Breast epithelium (tissue), 4 donors: Measurements from ENCODE around the gene XYLT1. TPM values are rescaled to one million over a fixed set of nuclear protein-coding genes. Genes with fewer than 3 reads are reported as not detected.
A peak's percentile ranks its signal among the peaks of the same experiment; 100 is the strongest.

Experiments
- DNase-seq, 2 donors: peaks; one replicate each; pipeline ENCODE4 v3.0.0-alpha.2; 2019; ENCODE audit warnings: low spot score in 2 of 2
- H3K27ac ChIP-seq, 2 donors: fragments of 200-600 bp; sonication (generic) in 1 of 2; one replicate each; pipeline ENCODE4 v1.5.1; 2016 to 2019; ENCODE audit warnings: mild to moderate bottlenecking in 1 of 2
- H3K27me3 ChIP-seq, 2 donors: fragments of 200-600 bp; sonication (generic) in 1 of 2; one replicate each; pipeline versions ENCODE4 v1.5.1 to v1.6.0; 2017 to 2019; ENCODE audit warnings: control low read depth in 1 of 2, mild to moderate bottlenecking in 1 of 2
- H3K36me3 ChIP-seq: fragments of 200-600 bp; one replicate; pipeline ENCODE4 v1.5.1; 2019
- H3K4me1 ChIP-seq, 2 donors: fragments of 200-600 bp; sonication (generic); one replicate each; pipeline ENCODE4 v1.5.1; 2016 to 2019; ENCODE audit warnings: control low read depth in 1 of 2
- H3K4me3 ChIP-seq, 3 donors: fragments of 200-600 bp; sonication (generic); 1 replicate in 2 of 3; 2 replicates in 1 of 3; pipeline ENCODE4 v1.5.1; 2016 to 2019; ENCODE audit warnings: mild to moderate bottlenecking in 3 of 3, moderate library complexity in 2 of 3
- H3K9me3 ChIP-seq, 2 donors: fragments of 200-600 bp; sonication (generic) in 1 of 2; one replicate each; pipeline ENCODE4 v1.5.1; 2016 to 2019; ENCODE audit warnings: control low read depth in 1 of 2
- POLR2A ChIP-seq: fragments of 450-650 bp; IDR thresholded peaks from one replicate; pipeline ENCODE4 v1.6.1; 2016; ENCODE audit warnings: antibody characterized with exemption, mild to moderate bottlenecking, moderate library complexity
- POLR2AphosphoS5 ChIP-seq, 3 donors: sonication (generic); formaldehyde crosslinking; IDR thresholded peaks; one replicate each; pipeline ENCODE4 v1.6.1; 2017; ENCODE audit warnings: antibody characterized with exemption in 3 of 3
- intact Hi-C: fragments of 100-400 bp; cut with DNase I; formaldehyde crosslinking; loops from one replicate; pipeline ENCODE4 v1.15.1; 2023; ENCODE audit warnings: low total_unique reads
- total RNA-seq, 3 donors: library from RNA; depleted of rRNA; stranded (reverse); fragments of >200 nt; gene quantifications; one replicate each; pipeline ENCODE4 v1.1.0, GENCODE V29; 2016
- TF ChIP-seq, protein P1 (sequence below), 3 donors: fragments of 450-650 bp; IDR thresholded peaks; one replicate each; pipeline ENCODE4 v1.5.1; 2016 to 2017; ENCODE audit warnings: antibody characterized with exemption in 3 of 3, mild to moderate bottlenecking in 3 of 3, moderate library complexity in 3 of 3

Gene XYLT1
- total RNA-seq, 3 donors from 2014 or later, result 11.9 to 32.8 (median 13.8) TPM

- Histone ChIP-seq H3K4me1 (no peaks in the 10 kb centered on the region), H3K4me3 (no peak overlapping the region), H3K36me3 (no peaks in the 10 kb centered on the region), H3K27ac (no peak overlapping the region), H3K27me3 (no peaks in the 10 kb centered on the region), H3K9me3 (no peaks in the 10 kb centered on the region)
- DNase-seq, result no peak
- intact Hi-C loops, result no loop called here
- TF ChIP-seq POLR2A (no peak), POLR2AphosphoS5 (IDR thresholded peaks at IDR 0.05) (no peak)
- TF ChIP-seq, protein P1, sequence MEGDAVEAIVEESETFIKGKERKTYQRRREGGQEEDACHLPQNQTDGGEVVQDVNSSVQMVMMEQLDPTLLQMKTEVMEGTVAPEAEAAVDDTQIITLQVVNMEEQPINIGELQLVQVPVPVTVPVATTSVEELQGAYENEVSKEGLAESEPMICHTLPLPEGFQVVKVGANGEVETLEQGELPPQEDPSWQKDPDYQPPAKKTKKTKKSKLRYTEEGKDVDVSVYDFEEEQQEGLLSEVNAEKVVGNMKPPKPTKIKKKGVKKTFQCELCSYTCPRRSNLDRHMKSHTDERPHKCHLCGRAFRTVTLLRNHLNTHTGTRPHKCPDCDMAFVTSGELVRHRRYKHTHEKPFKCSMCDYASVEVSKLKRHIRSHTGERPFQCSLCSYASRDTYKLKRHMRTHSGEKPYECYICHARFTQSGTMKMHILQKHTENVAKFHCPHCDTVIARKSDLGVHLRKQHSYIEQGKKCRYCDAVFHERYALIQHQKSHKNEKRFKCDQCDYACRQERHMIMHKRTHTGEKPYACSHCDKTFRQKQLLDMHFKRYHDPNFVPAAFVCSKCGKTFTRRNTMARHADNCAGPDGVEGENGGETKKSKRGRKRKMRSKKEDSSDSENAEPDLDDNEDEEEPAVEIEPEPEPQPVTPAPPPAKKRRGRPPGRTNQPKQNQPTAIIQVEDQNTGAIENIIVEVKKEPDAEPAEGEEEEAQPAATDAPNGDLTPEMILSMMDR (IDR thresholded peaks at IDR 0.05), result no peak
These were observed 30.6 kb downstream of the XYLT1 start for GRCh38 chr16:17440131-17440530.

DNA sequence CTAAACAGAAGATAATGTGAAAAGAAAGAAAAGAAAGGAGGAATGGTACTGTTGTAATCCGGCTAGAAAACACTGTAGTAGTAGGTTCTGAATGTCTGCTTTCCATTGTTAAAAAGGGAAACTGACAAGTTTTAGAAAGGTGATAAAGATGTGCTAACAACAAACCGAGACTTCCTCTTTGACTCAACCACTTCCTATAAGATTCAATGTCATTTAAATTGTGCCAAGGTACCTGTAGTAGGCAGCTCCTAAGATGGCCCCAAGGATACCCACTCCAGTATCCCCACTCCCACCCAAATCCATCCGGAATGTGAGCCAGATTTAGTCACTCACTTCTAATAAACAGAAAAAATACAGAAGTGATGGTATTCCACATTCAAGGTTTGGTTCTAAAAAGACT lies 31.2 kb downstream of the XYLT1 start:
- Histone ChIP-seq H3K36me3 (no peaks in the 10 kb centered on the region), H3K27me3 (no peaks in the 10 kb centered on the region), H3K9me3 (no peaks in the 10 kb centered on the region), H3K4me1 (no peaks in the 10 kb centered on the region), H3K4me3 (no peak overlapping the region), H3K27ac (no peak overlapping the region)
- intact Hi-C loops, result no loop called here
- DNase-seq, result no peak
- no peak for TF ChIP-seq POLR2AphosphoS5 (IDR thresholded peaks at IDR 0.05)
- TF ChIP-seq, protein P1 (IDR thresholded peaks at IDR 0.05), result no peak
- no peak for TF ChIP-seq POLR2A

GRCh38 chr16:17437981-17438380 lies 32.8 kb downstream of the XYLT1 start:
- Histone ChIP-seq H3K27ac (no peak overlapping the region), H3K4me1 (no peaks in the 10 kb centered on the region), H3K27me3 (no peaks in the 10 kb centered on the region), H3K4me3 (no peak overlapping the region), H3K9me3 (no peaks in the 10 kb centered on the region), H3K36me3 (no peaks in the 10 kb centered on the region)
- TF ChIP-seq, protein P1 (IDR thresholded peaks at IDR 0.05), result no peak
- TF ChIP-seq POLR2A, result no peak
- no peak for TF ChIP-seq POLR2AphosphoS5 (IDR thresholded peaks at IDR 0.05)
- intact Hi-C loops, result no loop called here
- no peak for DNase-seq

- H3K9me3 ChIP-seq, result no peaks in the 10 kb centered on the region
- no peaks in the 10 kb centered on the region for H3K4me1 ChIP-seq
- H3K27ac ChIP-seq, result peak overlapping the region in 1 of 2 donors; percentile 7
- H3K27me3 ChIP-seq, result no peaks in the 10 kb centered on the region
- no peak for DNase-seq
- no peak overlapping the region for H3K4me3 ChIP-seq
- intact Hi-C loops, result no loop called here
- TF ChIP-seq POLR2A (no peak), POLR2AphosphoS5 (IDR thresholded peaks at IDR 0.05) (no peak)
- TF ChIP-seq, protein P1 (IDR thresholded peaks at IDR 0.05), result no peak
- no peaks in the 10 kb centered on the region for H3K36me3 ChIP-seq
These were observed 33.5 kb downstream of the XYLT1 start for GRCh38 chr16:17437127-17437720.

DNA sequence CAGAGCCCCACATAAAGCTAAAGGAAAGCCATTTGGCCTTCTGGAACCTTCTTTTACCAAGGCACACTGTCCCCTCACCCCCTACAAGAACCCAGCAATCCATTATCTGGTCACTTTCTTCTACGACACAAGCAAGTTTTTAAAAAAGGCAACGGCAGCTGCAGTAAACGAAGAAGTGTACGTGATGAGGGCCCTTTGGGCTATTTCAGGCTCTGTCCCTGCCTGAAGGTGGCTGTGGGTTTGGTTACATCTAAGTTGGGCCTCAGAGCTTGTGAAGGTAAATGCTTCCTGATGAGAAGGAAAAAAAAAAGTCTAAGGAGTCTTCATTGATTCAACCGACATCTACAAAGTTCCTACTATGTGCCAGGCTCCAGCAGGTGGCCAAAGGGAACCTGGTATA lies 35.4 kb downstream of the XYLT1 start:
- Histone ChIP-seq H3K4me3 (no peak overlapping the region), H3K27me3 (no peaks in the 10 kb centered on the region), H3K27ac (no peak overlapping the region), H3K36me3 (no peaks in the 10 kb centered on the region), H3K9me3 (no peaks in the 10 kb centered on the region), H3K4me1 (no peaks in the 10 kb centered on the region)
- TF ChIP-seq, protein P1 (IDR thresholded peaks at IDR 0.05), result no peak
- TF ChIP-seq POLR2AphosphoS5 (IDR thresholded peaks at IDR 0.05) (no peak), POLR2A (no peak)
- intact Hi-C loops, result no loop called here
- DNase-seq, result no peak
